OCI-LY1 (cell line): ENCODE measurements around the gene OCLN.
A peak's percentile ranks its signal among the peaks of the same experiment; 100 is the strongest.

ENCODE experiments used
- H2AFZ ChIP-seq: fragments of 200-600 bp; sonication (generic), shearing (Covaris generic); 2 replicates; pipeline ENCODE4 v1.6.0; 2014; ENCODE audit warnings: antibody characterized with exemption, mild to moderate bottlenecking, low read length
- H3F3A ChIP-seq: fragments of 200-600 bp; sonication (generic), shearing (Covaris generic); 2 replicates; pipeline ENCODE4 v1.6.0; 2014; ENCODE audit warnings: mild to moderate bottlenecking, antibody characterized with exemption, low read length, moderate library complexity; ENCODE audit not compliant: insufficient read depth
- H3K27ac ChIP-seq: fragments of 200-600 bp; sonication (generic); 2 replicates; pipeline ENCODE4 v1.5.1; 2014; ENCODE audit warnings: low read length, mixed run types, mild to moderate bottlenecking, low read depth; ENCODE audit not compliant: poor library complexity, severe bottlenecking
- H3K27me3 ChIP-seq: fragments of 200-600 bp; sonication (generic); 2 replicates; pipeline ENCODE4 v1.6.0; 2014; ENCODE audit warnings: antibody characterized with exemption, mild to moderate bottlenecking, low read length, moderate library complexity; ENCODE audit not compliant: insufficient read depth
- H3K36me3 ChIP-seq: fragments of 200-600 bp; sonication (generic); 2 replicates; pipeline ENCODE4 v1.6.1; 2014; ENCODE audit warnings: mild to moderate bottlenecking, antibody characterized with exemption, low read length, moderate library complexity, mixed read lengths; ENCODE audit not compliant: insufficient read depth
- H3K4me1 ChIP-seq: fragments of 200-600 bp; sonication (generic); 2 replicates; pipeline ENCODE4 v1.5.1; 2014; ENCODE audit warnings: mild to moderate bottlenecking, low read length, moderate library complexity; ENCODE audit not compliant: insufficient read depth, severe bottlenecking
- H3K4me2 ChIP-seq: fragments of 200-600 bp; sonication (generic), shearing (Covaris generic); 2 replicates; pipeline ENCODE4 v1.6.1; 2014; ENCODE audit warnings: low read length
- H3K4me3 ChIP-seq: fragments of 200-600 bp; sonication (generic); 2 replicates; pipeline ENCODE4 v1.5.1; 2014; ENCODE audit warnings: low read length, low read depth, mild to moderate bottlenecking, mixed read lengths; ENCODE audit not compliant: poor library complexity, severe bottlenecking
- H3K79me2 ChIP-seq: fragments of 200-600 bp; shearing (Covaris generic); 2 replicates; pipeline ENCODE4 v1.6.1; 2016; ENCODE audit warnings: mixed run types, low read length, mixed read lengths; ENCODE audit not compliant: insufficient read depth
- H3K9ac ChIP-seq: fragments of 200-600 bp; sonication (generic), shearing (Covaris generic); 2 replicates; pipeline ENCODE4 v1.6.1; 2014; ENCODE audit warnings: mild to moderate bottlenecking, low read length, mixed read lengths
- H3K9me2 ChIP-seq: fragments of 200-600 bp; sonication (generic), shearing (Covaris generic); 2 replicates; pipeline ENCODE4 v1.6.1; 2014; ENCODE audit warnings: low read depth, mild to moderate bottlenecking, low read length, mixed read lengths
- H3K9me3 ChIP-seq: fragments of 200-600 bp; shearing (Covaris generic); 2 replicates; pipeline ENCODE4 v1.6.1; 2014; ENCODE audit warnings: low read length, mixed read lengths
- H4K20me1 ChIP-seq: fragments of 200-600 bp; sonication (generic), shearing (Covaris generic); 2 replicates; pipeline ENCODE4 v1.6.0; 2016; ENCODE audit warnings: mild to moderate bottlenecking, low read length; ENCODE audit not compliant: insufficient read depth
- CTCF ChIP-seq: fragments of 200-600 bp; sonication (generic), shearing (Covaris generic); IDR thresholded peaks from 2 replicates; pipeline ENCODE4 v1.5.1; 2017; ENCODE audit warnings: mild to moderate bottlenecking, antibody characterized with exemption, low read length, moderate library complexity, mixed read lengths
- EZH2 ChIP-seq: fragments of 200-600 bp; sonication (generic), shearing (Covaris generic); IDR thresholded peaks from 2 replicates; pipeline ENCODE4 v1.8.0; 2017; ENCODE audit warnings: borderline replicate concordance, mixed run types, mild to moderate bottlenecking, antibody characterized with exemption, low read length, moderate library complexity, mixed read lengths

Gene OCLN

GRCh38 chr5:69492391-69492922, at the start of gene OCLN:
Gene OCLN (plus strand): TSS chr5:69492790. CDS start chr5:69504245, 11,455 bp downstream.
- Histone ChIP-seq H3K9me2 (no peaks in the 10 kb centered on the region), H3K79me2 (no peaks in the 10 kb centered on the region), H3K36me3 (no peaks in the 10 kb centered on the region), H3K27ac (no peak within 1 kb of the TSS), H3K27me3 (peaks cover 5% of the 10 kb centered on the region), H4K20me1 (no peaks in the 10 kb centered on the region), H2AFZ (no peak within 1 kb of the TSS), H3K4me2 (peak within 1 kb of the TSS; percentile 51), H3K4me1 (no peaks in the 10 kb centered on the region), H3K9ac (no peak within 1 kb of the TSS), H3K4me3 (peak within 1 kb of the TSS; percentile 10), H3F3A (no peaks in the 10 kb centered on the region), H3K9me3 (no peaks in the 10 kb centered on the region)
- TF ChIP-seq EZH2 (no peak), CTCF (no peak)

GRCh38 chr5:69444127-69444754, 48.3 kb upstream of the OCLN start:
- H3K4me1 ChIP-seq, result no peaks in the 10 kb centered on the region
- H2AFZ ChIP-seq, result no peak overlapping the region
- H3K27me3 ChIP-seq, result no peaks in the 10 kb centered on the region
- no peaks in the 10 kb centered on the region for H3K9me3 ChIP-seq
- TF ChIP-seq CTCF (no peak), EZH2 (no peak)
- H3F3A ChIP-seq, result no peaks in the 10 kb centered on the region
- no peaks in the 10 kb centered on the region for H3K9me2 ChIP-seq
- no peaks in the 10 kb centered on the region for H3K79me2 ChIP-seq
- no peak overlapping the region for H3K27ac ChIP-seq
- H4K20me1 ChIP-seq, result no peaks in the 10 kb centered on the region
- H3K4me2 ChIP-seq, result no peak overlapping the region
- H3K36me3 ChIP-seq, result no peaks in the 10 kb centered on the region
- H3K4me3 ChIP-seq, result no peak overlapping the region
- H3K9ac ChIP-seq, result no peak overlapping the region

- no peaks in the 10 kb centered on the region for H4K20me1 ChIP-seq
- no peak overlapping the region for H2AFZ ChIP-seq
- H3K9ac ChIP-seq, result no peak overlapping the region
- no peaks in the 10 kb centered on the region for H3K9me3 ChIP-seq
- TF ChIP-seq CTCF (no peak), EZH2 (no peak)
- H3K4me2 ChIP-seq, result no peak overlapping the region
- H3K36me3 ChIP-seq, result no peaks in the 10 kb centered on the region
- no peak overlapping the region for H3K4me3 ChIP-seq
- no peaks in the 10 kb centered on the region for H3K79me2 ChIP-seq
- no peaks in the 10 kb centered on the region for H3K27me3 ChIP-seq
- H3F3A ChIP-seq, result no peaks in the 10 kb centered on the region
- H3K4me1 ChIP-seq, result no peaks in the 10 kb centered on the region
- H3K27ac ChIP-seq, result no peak overlapping the region
- no peaks in the 10 kb centered on the region for H3K9me2 ChIP-seq
These were observed 43.1 kb upstream of the OCLN start for GRCh38 chr5:69449511-69449910.
